ENCODE measurements around the gene LZTS2. TPM values are rescaled to one million over a fixed set of nuclear protein-coding genes. Genes with fewer than 3 reads are reported as not detected.

Gene LZTS2
- total and polyA plus RNA-seq, 2 experiments from 2014 or later = 73.6 to 90.7 TPM

DNA sequence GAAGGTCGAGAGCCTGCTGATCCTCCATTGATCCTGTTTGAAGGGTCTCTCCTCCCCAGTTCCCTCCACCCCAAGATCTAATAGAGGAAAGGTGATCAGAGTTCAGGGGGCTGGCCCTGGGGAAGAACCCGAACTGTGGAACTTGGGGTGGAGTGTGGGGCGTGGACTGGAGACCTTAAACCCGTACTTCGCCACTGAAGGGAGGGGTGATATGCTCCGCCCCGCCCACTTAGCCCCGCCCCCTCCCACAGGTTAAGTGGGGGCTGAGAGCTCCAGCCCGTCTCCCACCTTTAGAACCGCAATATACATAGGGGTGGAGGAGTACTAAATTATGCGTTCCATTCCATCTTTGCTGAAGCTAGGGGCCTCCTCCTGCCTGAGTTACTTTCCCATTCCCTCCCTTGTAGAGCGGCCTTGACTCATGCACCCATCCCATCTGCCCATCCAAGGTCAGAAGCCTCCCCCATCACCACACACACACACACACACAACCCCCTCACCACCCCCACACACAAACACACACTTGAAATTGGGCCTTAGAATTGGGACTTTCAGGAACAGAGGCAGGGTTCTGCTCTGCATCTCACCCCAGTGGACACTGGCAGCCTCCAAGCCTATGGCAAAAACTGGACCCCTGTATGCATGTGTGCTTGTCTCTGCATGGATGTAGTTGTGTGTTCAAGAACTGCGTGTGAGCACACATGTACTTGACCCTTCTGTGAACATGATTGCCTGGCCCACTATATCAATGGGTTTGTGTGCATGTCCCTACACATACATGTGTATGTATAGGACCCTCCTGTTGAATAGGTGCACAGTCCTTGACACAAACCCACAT is 29.3 kb upstream of the LZTS2 start:
- Histone ChIP-seq H3K27me3 (no peaks in the 10 kb centered on the region), H3K9me3 (ENCODE audit: low read depth) (no peaks in the 10 kb centered on the region), H3K4me1 (ENCODE audit: insufficient read depth) (peaks cover 24% of the 10 kb centered on the region), H2AFZ (peak overlapping the region; percentile 93), H3K36me3 (replicated peaks; ENCODE audit: insufficient read depth, low read depth) (no peaks in the 10 kb centered on the region), H3K9me2 (replicated peaks; ENCODE audit: insufficient read depth) (no peaks in the 10 kb centered on the region), H3K4me2 (peak overlapping the region; percentile 98), H4K20me1 (ENCODE audit: insufficient read depth, poor library complexity, severe bottlenecking) (no peaks in the 10 kb centered on the region), H3K27ac (peak overlapping the region; percentile 83), H3K4me3 (peak overlapping the region; percentile 96), H3K79me2 (peaks cover 19% of the 10 kb centered on the region)
- peak; percentile 72 for DNase-seq (ENCODE audit: low spot score)
- TF ChIP-seq EZH2 (IDR thresholded peaks at IDR 0.05; ENCODE audit: borderline replicate concordance) (no peak), EZH2phosphoT487 (IDR thresholded peaks at IDR 0.05; ENCODE audit: low read depth, severe bottlenecking, unreplicated experiment) (no peak)
- TF ChIP-seq, protein P1, sequence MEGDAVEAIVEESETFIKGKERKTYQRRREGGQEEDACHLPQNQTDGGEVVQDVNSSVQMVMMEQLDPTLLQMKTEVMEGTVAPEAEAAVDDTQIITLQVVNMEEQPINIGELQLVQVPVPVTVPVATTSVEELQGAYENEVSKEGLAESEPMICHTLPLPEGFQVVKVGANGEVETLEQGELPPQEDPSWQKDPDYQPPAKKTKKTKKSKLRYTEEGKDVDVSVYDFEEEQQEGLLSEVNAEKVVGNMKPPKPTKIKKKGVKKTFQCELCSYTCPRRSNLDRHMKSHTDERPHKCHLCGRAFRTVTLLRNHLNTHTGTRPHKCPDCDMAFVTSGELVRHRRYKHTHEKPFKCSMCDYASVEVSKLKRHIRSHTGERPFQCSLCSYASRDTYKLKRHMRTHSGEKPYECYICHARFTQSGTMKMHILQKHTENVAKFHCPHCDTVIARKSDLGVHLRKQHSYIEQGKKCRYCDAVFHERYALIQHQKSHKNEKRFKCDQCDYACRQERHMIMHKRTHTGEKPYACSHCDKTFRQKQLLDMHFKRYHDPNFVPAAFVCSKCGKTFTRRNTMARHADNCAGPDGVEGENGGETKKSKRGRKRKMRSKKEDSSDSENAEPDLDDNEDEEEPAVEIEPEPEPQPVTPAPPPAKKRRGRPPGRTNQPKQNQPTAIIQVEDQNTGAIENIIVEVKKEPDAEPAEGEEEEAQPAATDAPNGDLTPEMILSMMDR (IDR thresholded peaks at IDR 0.05; ENCODE audit: poor library complexity) = no peak
- whole genome bisulfite sequencing (ENCODE audit: low lambda C conversion rate, missing lambda C conversion rate) = 34% methylated on average over 8 of the region's 13 CpGs

DNA sequence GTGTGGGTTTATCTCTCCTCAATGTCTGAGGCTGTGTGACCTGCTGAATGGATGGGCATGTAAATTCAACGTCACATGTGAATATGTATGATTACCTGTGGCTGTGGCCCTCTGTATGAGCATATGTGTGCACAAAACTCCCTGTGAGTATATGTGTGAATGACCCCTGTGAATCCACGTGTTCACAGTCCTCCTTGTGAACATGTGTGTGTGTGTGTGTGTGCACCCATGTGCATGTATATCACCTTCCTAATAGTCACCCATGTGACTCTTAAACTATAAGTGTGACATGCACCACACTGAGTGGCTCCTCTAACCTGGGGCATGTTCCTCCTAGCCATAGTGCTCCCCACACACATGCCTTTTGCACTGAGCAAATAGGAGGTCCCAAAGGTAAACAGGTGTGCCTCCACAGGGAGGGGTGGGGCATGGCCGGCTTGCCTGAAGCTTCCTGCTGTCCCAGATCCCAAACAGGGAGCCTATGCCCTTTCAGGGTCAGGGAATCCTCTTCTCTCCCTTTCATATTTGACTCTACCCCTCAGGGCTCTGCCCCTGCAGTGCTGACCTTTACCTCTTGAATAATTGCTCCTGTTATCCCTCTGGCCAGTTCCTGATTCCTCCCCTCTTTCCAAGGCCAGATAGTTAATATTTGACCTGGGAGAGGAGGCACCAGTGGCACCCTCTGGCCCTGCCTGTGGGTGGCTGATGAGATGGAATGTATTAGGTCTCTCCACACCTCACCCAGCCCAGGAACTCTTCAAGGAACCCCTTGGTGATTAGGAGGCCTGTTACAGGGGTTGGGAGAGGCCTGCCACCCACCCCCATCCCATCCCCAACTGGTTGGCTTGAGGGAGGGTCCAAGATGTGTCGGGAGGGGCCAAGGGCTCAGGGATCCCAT is 28.4 kb upstream of the LZTS2 start:
- H4K20me1 ChIP-seq (ENCODE audit: insufficient read depth, poor library complexity, severe bottlenecking) = no peaks in the 10 kb centered on the region
- no peak overlapping the region for H3K4me3 ChIP-seq
- DNase-seq (ENCODE audit: low spot score) = peak; percentile 56
- WGBS (ENCODE audit: low lambda C conversion rate, missing lambda C conversion rate) = 53% methylated on average over 4 of the region's 4 CpGs
- no peak overlapping the region for H2AFZ ChIP-seq
- H3K36me3 ChIP-seq (replicated peaks; ENCODE audit: insufficient read depth, low read depth) = no peaks in the 10 kb centered on the region
- no peaks in the 10 kb centered on the region for H3K9me2 ChIP-seq (replicated peaks; ENCODE audit: insufficient read depth)
- peaks cover 24% of the 10 kb centered on the region for H3K4me1 ChIP-seq (ENCODE audit: insufficient read depth)
- peak overlapping the region; percentile 98 for H3K4me2 ChIP-seq
- H3K27me3 ChIP-seq = no peaks in the 10 kb centered on the region
- H3K27ac ChIP-seq = peak overlapping the region; percentile 83
- TF ChIP-seq EZH2phosphoT487 (IDR thresholded peaks at IDR 0.05; ENCODE audit: low read depth, severe bottlenecking, unreplicated experiment) (no peak), EZH2 (IDR thresholded peaks at IDR 0.05; ENCODE audit: borderline replicate concordance) (no peak)
- TF ChIP-seq, protein P1 (IDR thresholded peaks at IDR 0.05; ENCODE audit: poor library complexity) = no peak
- no peaks in the 10 kb centered on the region for H3K9me3 ChIP-seq (ENCODE audit: low read depth)
- H3K79me2 ChIP-seq = peaks cover 19% of the 10 kb centered on the region

DNA sequence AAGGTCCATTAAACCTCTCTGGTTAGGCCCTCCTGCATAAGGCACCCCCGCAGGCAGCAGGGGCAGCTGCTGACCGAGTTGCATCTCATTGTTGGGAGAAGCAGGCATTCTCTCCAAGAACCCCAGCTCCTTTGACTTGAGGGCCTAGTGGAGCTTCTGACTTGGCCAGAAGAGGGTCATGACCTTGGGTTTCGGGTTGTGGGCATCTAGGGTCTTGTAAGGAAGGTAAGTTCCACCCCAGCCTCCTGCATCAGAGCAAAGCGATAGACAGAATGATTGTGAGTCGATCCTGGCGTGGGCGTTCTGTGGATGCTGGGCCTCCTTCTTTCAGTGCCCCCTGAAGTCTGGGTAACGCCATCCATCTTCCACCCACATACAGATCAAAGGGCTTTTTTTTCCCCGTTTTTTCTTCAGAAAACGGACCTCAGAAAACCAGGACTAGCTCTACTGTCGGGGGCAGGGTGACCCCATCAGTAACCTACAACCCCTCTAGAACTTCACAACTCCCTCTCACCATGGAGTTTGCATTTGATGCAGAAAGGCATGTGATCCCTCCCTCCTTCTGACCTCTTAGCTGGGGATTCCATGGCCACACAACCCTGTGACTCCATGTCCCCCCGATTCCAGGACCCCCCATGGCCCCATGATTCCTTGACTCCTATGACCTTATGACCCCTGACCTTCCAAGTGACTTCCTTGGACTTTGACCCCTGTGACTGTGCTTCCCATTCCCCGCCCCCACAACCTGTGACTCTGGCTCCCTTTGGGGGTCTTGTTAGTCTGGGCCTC is 27.3 kb upstream of the LZTS2 start:
- peak overlapping the region; percentile 83 for H3K27ac ChIP-seq
- 74% methylated on average over 13 of the region's 13 CpGs for WGBS (ENCODE audit: low lambda C conversion rate, missing lambda C conversion rate)
- H3K4me1 ChIP-seq (ENCODE audit: insufficient read depth) = peaks cover 24% of the 10 kb centered on the region
- no peaks in the 10 kb centered on the region for H3K27me3 ChIP-seq
- no peaks in the 10 kb centered on the region for H3K36me3 ChIP-seq (replicated peaks; ENCODE audit: insufficient read depth, low read depth)
- TF ChIP-seq, protein P1 (IDR thresholded peaks at IDR 0.05; ENCODE audit: poor library complexity) = no peak
- no peak for TF ChIP-seq EZH2phosphoT487 (IDR thresholded peaks at IDR 0.05; ENCODE audit: low read depth, severe bottlenecking, unreplicated experiment)
- DNase-seq (ENCODE audit: low spot score) = no peak
- no peak overlapping the region for H2AFZ ChIP-seq
- H4K20me1 ChIP-seq (ENCODE audit: insufficient read depth, poor library complexity, severe bottlenecking) = no peaks in the 10 kb centered on the region
- no peaks in the 10 kb centered on the region for H3K9me3 ChIP-seq (ENCODE audit: low read depth)
- peak overlapping the region; percentile 98 for H3K4me2 ChIP-seq
- H3K4me3 ChIP-seq = no peak overlapping the region
- H3K9me2 ChIP-seq (replicated peaks; ENCODE audit: insufficient read depth) = no peaks in the 10 kb centered on the region
- peaks cover 19% of the 10 kb centered on the region for H3K79me2 ChIP-seq

Measured in hepatocyte (in vitro differentiated cells).